Liver (tissue), 9 donors: ENCODE measurements around the gene NBEA. TPM values are rescaled to one million over a fixed set of nuclear protein-coding genes. Genes with fewer than 3 reads are reported as not detected.

Experiments used
- DNase-seq: peaks from one replicate; pipeline ENCODE4 v3.0.0-alpha.2; 2017; ENCODE audit warnings: low spot score
- H3K27ac ChIP-seq, 2 donors: one replicate each; pipeline ENCODE4 v1.7.0; 2013; ENCODE audit warnings: inconsistent platforms in 2 of 2, low read length in 2 of 2, control low read depth in 1 of 2, low read depth in 1 of 2, mild to moderate bottlenecking in 1 of 2
- H3K27me3 ChIP-seq, 4 donors: one replicate each; pipeline versions ENCODE4 v1.6.1 to v1.7.0; 2013; ENCODE audit warnings: low read length in 3 of 4, inconsistent platforms in 1 of 4, mild to moderate bottlenecking in 1 of 4, moderate library complexity in 1 of 4; ENCODE audit not compliant: control insufficient read depth in 4 of 4, insufficient read depth in 4 of 4
- H3K36me3 ChIP-seq, 4 donors: one replicate each; pipeline versions ENCODE4 v1.6.1 to v1.7.0; 2013; ENCODE audit warnings: low read length in 3 of 4, mild to moderate bottlenecking in 3 of 4, low read depth in 1 of 4, moderate library complexity in 1 of 4; ENCODE audit not compliant: control insufficient read depth in 4 of 4, insufficient read depth in 3 of 4
- H3K4me1 ChIP-seq, 4 donors: one replicate each; pipeline versions ENCODE4 v1.6.1 to v1.7.0; 2013; ENCODE audit warnings: low read length in 3 of 4, mild to moderate bottlenecking in 3 of 4, moderate library complexity in 1 of 4; ENCODE audit not compliant: control insufficient read depth in 4 of 4, insufficient read depth in 4 of 4
- H3K4me3 ChIP-seq, 3 donors: one replicate each; pipeline versions ENCODE4 v1.6.1 to v1.7.0; 2013; ENCODE audit warnings: low read length in 3 of 3, control low read depth in 1 of 3, low read depth in 1 of 3, mild to moderate bottlenecking in 1 of 3
- H3K9ac ChIP-seq, 2 donors: one replicate each; pipeline ENCODE4 v1.7.0; 2013; ENCODE audit warnings: low read length in 2 of 2, mild to moderate bottlenecking in 2 of 2, moderate library complexity in 2 of 2, control low read depth in 1 of 2, low read depth in 1 of 2
- H3K9me3 ChIP-seq, 4 donors: one replicate each; pipeline versions ENCODE4 v1.6.1 to v1.7.0; 2013; ENCODE audit warnings: low read length in 3 of 4; ENCODE audit not compliant: control insufficient read depth in 4 of 4
- EGR1 ChIP-seq, 2 donors: IDR thresholded peaks; 2 replicates each; pipeline ENCODE4 v1.6.1; 2016 to 2018; ENCODE audit warnings: antibody characterized with exemption in 2 of 2, low read depth in 2 of 2
- FOXA1 ChIP-seq: IDR thresholded peaks from 2 replicates; pipeline ENCODE4 v1.6.1; 2016; ENCODE audit warnings: antibody characterized with exemption
- FOXA2 ChIP-seq: IDR thresholded peaks from 2 replicates; pipeline ENCODE4 v1.6.1; 2016; ENCODE audit warnings: antibody characterized with exemption
- HNF4G ChIP-seq: IDR thresholded peaks from 2 replicates; pipeline ENCODE4 v1.6.1; 2016; ENCODE audit warnings: antibody characterized with exemption
- JUND ChIP-seq, 2 donors: IDR thresholded peaks; 2 replicates each; pipeline ENCODE4 v1.6.1; 2016; ENCODE audit warnings: antibody characterized with exemption in 2 of 2
- NR2F2 ChIP-seq: IDR thresholded peaks from 2 replicates; pipeline ENCODE4 v1.6.1; 2016; ENCODE audit warnings: antibody characterized with exemption
- RAD21 ChIP-seq, 2 donors: IDR thresholded peaks; 2 replicates each; pipeline ENCODE4 v1.6.1; 2016; ENCODE audit warnings: antibody characterized with exemption in 2 of 2, mild to moderate bottlenecking in 2 of 2
- RXRA ChIP-seq, 2 donors: IDR thresholded peaks; 2 replicates each; pipeline ENCODE4 v1.6.1; 2017 to 2018; ENCODE audit warnings: antibody characterized with exemption in 2 of 2, mild to moderate bottlenecking in 1 of 2
- SP1 ChIP-seq: IDR thresholded peaks from 2 replicates; pipeline ENCODE4 v1.6.1; 2018; ENCODE audit warnings: antibody characterized with exemption, mild to moderate bottlenecking
- TAF1 ChIP-seq: conservative IDR thresholded peaks from 2 replicates; pipeline ENCODE4 v1.6.1; 2016; ENCODE audit warnings: antibody characterized with exemption, mild to moderate bottlenecking
- YY1 ChIP-seq: IDR thresholded peaks from 2 replicates; pipeline ENCODE4 v1.6.1; 2016; ENCODE audit warnings: antibody characterized with exemption, mild to moderate bottlenecking
- WGBS: extraction: QIAGEN DNeasy Blood & Tissue Kit; methylation state at CpG from one replicate; pipeline ENCODE4 v1.1.7; 2013; 5-methylcytosine and 5-hydroxymethylcytosine counted together
- polyA plus RNA-seq, 2 donors: library from polyadenylated mRNA; stranded (reverse) in 1 of 2; unstranded in 1 of 2; fragments of 200-250 nt in 1 of 2; fragments of >200 nt in 1 of 2; fragmentation: Nextera tagmentation in 1 of 2; extraction: Ambion mirVana in 1 of 2; gene quantifications; one replicate each; pipeline versions ENCODE4 v1.2.1 to v1.2.3, GENCODE V29; 2013 to 2015
- total RNA-seq, 2 donors: library from RNA; depleted of rRNA; stranded (reverse); fragments of >200 nt; gene quantifications; one replicate each; pipeline ENCODE4 v1.2.3, GENCODE V29; 2014
- TF ChIP-seq, protein P1 (sequence below): IDR thresholded peaks from 2 replicates; pipeline ENCODE4 v1.6.1; 2016; ENCODE audit warnings: antibody characterized with exemption
- TF ChIP-seq, protein P2 (sequence below): IDR thresholded peaks from 2 replicates; pipeline ENCODE4 v1.6.1; 2016; ENCODE audit warnings: antibody characterized with exemption
- TF ChIP-seq, protein P3 (sequence below): IDR thresholded peaks from 2 replicates; pipeline ENCODE4 v1.6.1; 2016; ENCODE audit warnings: antibody characterized with exemption, mild to moderate bottlenecking
- TF ChIP-seq, protein P4 (sequence below): IDR thresholded peaks from 2 replicates; pipeline ENCODE4 v1.6.1; 2016; ENCODE audit warnings: antibody characterized with exemption
- donor health status: healthy.
- donor health status: healthy.
- donor health status: healthy.
- donor health status: healthy.
- donor health status: healthy.

NBEA gene
- total and polyA plus RNA-seq, 4 donors: 0.24 to 3.5 (median 1.4) TPM

DNA sequence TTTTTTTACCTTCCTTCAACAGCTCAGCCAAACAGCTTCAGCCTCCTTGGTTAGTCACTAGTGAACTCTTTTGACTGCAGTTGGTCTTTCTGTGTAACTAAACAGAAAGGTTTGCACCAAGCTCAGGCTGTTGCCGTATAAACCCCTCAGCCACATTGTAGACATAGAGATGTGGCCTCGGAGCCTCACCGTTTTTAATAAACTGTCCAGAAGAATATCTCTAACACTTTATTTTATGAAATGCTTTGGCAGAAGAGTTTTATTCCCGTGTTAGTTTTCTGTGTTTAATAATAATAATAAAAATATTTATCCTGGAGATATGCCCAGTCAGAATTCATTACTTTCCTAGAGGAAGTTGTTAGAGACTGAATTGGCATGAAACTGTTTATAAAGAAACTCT is 706.1 kb downstream of the NBEA start:
- Histone ChIP-seq H3K9ac (no peak overlapping the region), H3K4me3 (no peak overlapping the region), H3K9me3 (no peaks in the 10 kb centered on the region), H3K27ac (no peak overlapping the region), H3K4me1 (no peaks in the 10 kb centered on the region), H3K36me3 (no peaks in the 10 kb centered on the region), H3K27me3 (no peaks in the 10 kb centered on the region)
- DNase-seq: no peak
- TF ChIP-seq, protein P1, sequence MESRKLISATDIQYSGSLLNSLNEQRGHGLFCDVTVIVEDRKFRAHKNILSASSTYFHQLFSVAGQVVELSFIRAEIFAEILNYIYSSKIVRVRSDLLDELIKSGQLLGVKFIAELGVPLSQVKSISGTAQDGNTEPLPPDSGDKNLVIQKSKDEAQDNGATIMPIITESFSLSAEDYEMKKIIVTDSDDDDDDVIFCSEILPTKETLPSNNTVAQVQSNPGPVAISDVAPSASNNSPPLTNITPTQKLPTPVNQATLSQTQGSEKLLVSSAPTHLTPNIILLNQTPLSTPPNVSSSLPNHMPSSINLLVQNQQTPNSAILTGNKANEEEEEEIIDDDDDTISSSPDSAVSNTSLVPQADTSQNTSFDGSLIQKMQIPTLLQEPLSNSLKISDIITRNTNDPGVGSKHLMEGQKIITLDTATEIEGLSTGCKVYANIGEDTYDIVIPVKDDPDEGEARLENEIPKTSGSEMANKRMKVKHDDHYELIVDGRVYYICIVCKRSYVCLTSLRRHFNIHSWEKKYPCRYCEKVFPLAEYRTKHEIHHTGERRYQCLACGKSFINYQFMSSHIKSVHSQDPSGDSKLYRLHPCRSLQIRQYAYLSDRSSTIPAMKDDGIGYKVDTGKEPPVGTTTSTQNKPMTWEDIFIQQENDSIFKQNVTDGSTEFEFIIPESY: no peak
- TF ChIP-seq HNF4G (no peak), JUND (IDR thresholded peaks at IDR 0.05) (no peak), EGR1 (IDR thresholded peaks at IDR 0.05; ENCODE audit: low read depth in 2 of 2) (no peak), RXRA (IDR thresholded peaks at IDR 0.05) (no peak), FOXA1 (no peak)
- TF ChIP-seq, protein P2, sequence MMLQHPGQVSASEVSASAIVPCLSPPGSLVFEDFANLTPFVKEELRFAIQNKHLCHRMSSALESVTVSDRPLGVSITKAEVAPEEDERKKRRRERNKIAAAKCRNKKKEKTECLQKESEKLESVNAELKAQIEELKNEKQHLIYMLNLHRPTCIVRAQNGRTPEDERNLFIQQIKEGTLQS: no peak
- WGBS: 77% methylated on average over 4 of the region's 4 CpGs

DNA sequence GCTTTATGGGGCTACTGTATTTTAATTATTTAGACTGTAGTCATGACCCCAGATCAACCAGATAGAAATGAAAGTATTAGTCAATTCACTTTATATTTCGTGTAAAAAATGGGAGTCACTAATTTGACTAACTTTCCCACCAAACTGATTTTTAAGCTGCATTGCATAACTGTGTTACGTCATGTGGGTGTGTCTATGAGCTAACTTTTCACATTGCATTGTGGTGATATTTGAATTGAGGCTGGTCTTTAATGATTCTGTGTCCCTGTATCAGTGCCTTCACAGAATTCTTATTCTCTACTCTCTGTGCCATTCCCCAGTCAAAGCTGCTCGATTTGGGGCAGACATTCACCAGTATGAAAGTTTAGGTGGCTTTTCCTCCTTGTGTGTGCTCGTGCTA is 707.1 kb downstream of the NBEA start:
- H3K9ac ChIP-seq: no peak overlapping the region
- H3K4me1 ChIP-seq: no peaks in the 10 kb centered on the region
- no peak for DNase-seq
- H3K9me3 ChIP-seq: no peaks in the 10 kb centered on the region
- H3K27ac ChIP-seq: no peak overlapping the region
- TF ChIP-seq, protein P2: no peak
- TF ChIP-seq FOXA2: no peak
- H3K27me3 ChIP-seq: no peaks in the 10 kb centered on the region
- 75% methylated on average over 4 of the region's 4 CpGs for WGBS
- H3K4me3 ChIP-seq: no peak overlapping the region
- H3K36me3 ChIP-seq: no peaks in the 10 kb centered on the region

DNA sequence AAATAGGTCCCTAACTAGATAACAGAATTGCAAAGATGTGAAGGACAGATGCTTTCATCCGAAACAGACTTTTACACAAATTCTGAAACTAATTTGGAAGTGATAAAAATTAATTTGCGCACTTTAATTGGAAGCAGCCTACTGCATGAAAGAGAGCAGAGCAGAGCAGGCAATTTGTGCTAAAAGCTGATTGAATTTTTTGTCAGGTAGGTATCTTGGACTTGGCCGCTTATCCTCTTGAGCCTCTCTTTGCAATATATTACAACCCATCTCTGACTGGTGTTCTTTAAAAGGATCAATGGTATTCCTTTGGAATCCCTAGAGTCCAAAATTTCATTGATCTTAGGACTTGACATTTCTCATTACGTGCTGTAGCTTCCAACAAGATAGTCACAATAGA is 717.7 kb downstream of the NBEA start:
- no peaks in the 10 kb centered on the region for H3K4me1 ChIP-seq
- no peak overlapping the region for H3K4me3 ChIP-seq
- no peak for DNase-seq
- no peaks in the 10 kb centered on the region for H3K36me3 ChIP-seq
- WGBS: 88% methylated on average over 4 of the region's 4 CpGs
- TF ChIP-seq SP1 (no peak), RAD21 (IDR thresholded peaks at IDR 0.05) (no peak), YY1 (no peak), RXRA (IDR thresholded peaks at IDR 0.05) (no peak), HNF4G (no peak), TAF1 (no peak), NR2F2 (no peak), FOXA1 (no peak)
- TF ChIP-seq, protein P3, sequence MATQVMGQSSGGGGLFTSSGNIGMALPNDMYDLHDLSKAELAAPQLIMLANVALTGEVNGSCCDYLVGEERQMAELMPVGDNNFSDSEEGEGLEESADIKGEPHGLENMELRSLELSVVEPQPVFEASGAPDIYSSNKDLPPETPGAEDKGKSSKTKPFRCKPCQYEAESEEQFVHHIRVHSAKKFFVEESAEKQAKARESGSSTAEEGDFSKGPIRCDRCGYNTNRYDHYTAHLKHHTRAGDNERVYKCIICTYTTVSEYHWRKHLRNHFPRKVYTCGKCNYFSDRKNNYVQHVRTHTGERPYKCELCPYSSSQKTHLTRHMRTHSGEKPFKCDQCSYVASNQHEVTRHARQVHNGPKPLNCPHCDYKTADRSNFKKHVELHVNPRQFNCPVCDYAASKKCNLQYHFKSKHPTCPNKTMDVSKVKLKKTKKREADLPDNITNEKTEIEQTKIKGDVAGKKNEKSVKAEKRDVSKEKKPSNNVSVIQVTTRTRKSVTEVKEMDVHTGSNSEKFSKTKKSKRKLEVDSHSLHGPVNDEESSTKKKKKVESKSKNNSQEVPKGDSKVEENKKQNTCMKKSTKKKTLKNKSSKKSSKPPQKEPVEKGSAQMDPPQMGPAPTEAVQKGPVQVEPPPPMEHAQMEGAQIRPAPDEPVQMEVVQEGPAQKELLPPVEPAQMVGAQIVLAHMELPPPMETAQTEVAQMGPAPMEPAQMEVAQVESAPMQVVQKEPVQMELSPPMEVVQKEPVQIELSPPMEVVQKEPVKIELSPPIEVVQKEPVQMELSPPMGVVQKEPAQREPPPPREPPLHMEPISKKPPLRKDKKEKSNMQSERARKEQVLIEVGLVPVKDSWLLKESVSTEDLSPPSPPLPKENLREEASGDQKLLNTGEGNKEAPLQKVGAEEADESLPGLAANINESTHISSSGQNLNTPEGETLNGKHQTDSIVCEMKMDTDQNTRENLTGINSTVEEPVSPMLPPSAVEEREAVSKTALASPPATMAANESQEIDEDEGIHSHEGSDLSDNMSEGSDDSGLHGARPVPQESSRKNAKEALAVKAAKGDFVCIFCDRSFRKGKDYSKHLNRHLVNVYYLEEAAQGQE: no peak
- TF ChIP-seq, protein P2: no peak
- TF ChIP-seq, protein P4, sequence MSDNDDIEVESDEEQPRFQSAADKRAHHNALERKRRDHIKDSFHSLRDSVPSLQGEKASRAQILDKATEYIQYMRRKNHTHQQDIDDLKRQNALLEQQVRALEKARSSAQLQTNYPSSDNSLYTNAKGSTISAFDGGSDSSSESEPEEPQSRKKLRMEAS: no peak
- TF ChIP-seq, protein P1: no peak
- no peaks in the 10 kb centered on the region for H3K9me3 ChIP-seq
- no peak overlapping the region for H3K9ac ChIP-seq
- no peaks in the 10 kb centered on the region for H3K27me3 ChIP-seq
- H3K27ac ChIP-seq: no peak overlapping the region
